Measurements from ENCODE around the gene PRKAR1B.

PRKAR1B gene

GRCh38 chr7:522071-522950 is 204.8 kb downstream of the PRKAR1B start:
- no peak for DNase-seq (ENCODE audit: low read depth in 2 of 2)

GRCh38 chr7:521221-522070 is 205.6 kb downstream of the PRKAR1B start:
- no peak for DNase-seq (ENCODE audit: low read depth in 2 of 2)

- DNase-seq (ENCODE audit: low read depth in 2 of 2) = no peak
Measured at GRCh38 chr7:520503-521161, 206.4 kb downstream of the PRKAR1B start.

GRCh38 chr7:519484-520390 is 207.3 kb downstream of the PRKAR1B start, which contains the start of gene PDGFA:
PDGFA (minus strand) TSS chr7:519846; CDS start chr7:519001, 845 bp downstream.
- DNase-seq (ENCODE audit: low read depth in 2 of 2) = no peak

- no peak for DNase-seq (ENCODE audit: low read depth in 2 of 2)
Measured at GRCh38 chr7:518630-519483, 208.2 kb downstream of the PRKAR1B start.

GRCh38 chr7:517774-518629 is 209.1 kb downstream of the PRKAR1B start:
- no peak for DNase-seq (ENCODE audit: low read depth in 2 of 2)

GRCh38 chr7:516606-517456 is 210.2 kb downstream of the PRKAR1B start:
- no peak for DNase-seq (ENCODE audit: low read depth in 2 of 2)

GRCh38 chr7:516216-516605 is 210.9 kb downstream of the PRKAR1B start:
- DNase-seq (ENCODE audit: low read depth in 2 of 2) = no peak

- no peak for DNase-seq (ENCODE audit: low read depth in 2 of 2)
Measured at GRCh38 chr7:515628-516027, 211.5 kb downstream of the PRKAR1B start.

- DNase-seq (ENCODE audit: low read depth in 2 of 2) = no peak
Measured at GRCh38 chr7:514651-515598, 212.2 kb downstream of the PRKAR1B start.

- DNase-seq (ENCODE audit: low read depth in 2 of 2) = no peak
Measured at GRCh38 chr7:514242-514641, 212.8 kb downstream of the PRKAR1B start.

- no peak for DNase-seq (ENCODE audit: low read depth in 2 of 2)
Measured at GRCh38 chr7:513521-514166, 213.4 kb downstream of the PRKAR1B start.

GRCh38 chr7:512541-513311 is 214.4 kb downstream of the PRKAR1B start:
- no peak for DNase-seq (ENCODE audit: low read depth in 2 of 2)

- DNase-seq (ENCODE audit: low read depth in 2 of 2) = no peak
Measured at GRCh38 chr7:512146-512510, 215.0 kb downstream of the PRKAR1B start.

GRCh38 chr7:511476-512145 is 215.5 kb downstream of the PRKAR1B start:
- DNase-seq (ENCODE audit: low read depth in 2 of 2) = no peak

Measured in fibroblast of skin of left biceps (primary cell).